ENCODE results near the gene SNX27.

DNA sequence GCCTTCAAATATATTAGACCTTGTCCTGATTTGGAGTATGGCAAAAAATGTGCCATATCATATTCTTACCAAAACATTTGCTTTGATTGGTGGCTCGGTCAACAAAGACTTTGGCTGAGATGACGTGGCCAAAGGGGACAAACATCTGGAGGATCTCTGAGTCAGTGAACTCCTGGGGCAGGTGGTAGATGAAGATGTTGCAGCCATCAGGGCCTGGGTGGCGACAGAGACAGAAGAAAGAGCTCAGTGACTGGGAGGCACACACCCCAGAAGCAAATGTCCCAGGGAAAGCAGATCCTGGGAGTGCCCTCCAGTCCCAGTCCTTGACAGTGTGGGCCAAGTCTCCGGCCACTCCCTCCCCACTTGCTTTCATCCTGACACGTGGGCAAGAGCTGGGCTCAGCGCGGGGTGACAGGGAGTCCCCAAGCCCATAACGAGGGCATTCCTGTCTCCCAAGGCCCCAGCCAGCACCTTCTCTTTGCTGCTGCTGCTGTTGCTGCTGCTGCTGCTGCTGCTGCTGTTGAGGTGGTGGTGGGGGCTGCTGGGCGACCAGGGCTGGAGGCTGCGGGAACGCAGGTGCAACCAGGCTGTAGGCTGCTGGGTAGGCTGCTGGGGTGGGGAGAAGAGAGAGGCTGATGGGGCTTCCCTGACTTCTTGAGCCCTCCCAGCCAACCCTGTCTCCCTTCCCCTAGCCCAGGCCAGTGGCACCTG is 94.1 kb downstream of the SNX27 start:
- TF ChIP-seq, protein P1, sequence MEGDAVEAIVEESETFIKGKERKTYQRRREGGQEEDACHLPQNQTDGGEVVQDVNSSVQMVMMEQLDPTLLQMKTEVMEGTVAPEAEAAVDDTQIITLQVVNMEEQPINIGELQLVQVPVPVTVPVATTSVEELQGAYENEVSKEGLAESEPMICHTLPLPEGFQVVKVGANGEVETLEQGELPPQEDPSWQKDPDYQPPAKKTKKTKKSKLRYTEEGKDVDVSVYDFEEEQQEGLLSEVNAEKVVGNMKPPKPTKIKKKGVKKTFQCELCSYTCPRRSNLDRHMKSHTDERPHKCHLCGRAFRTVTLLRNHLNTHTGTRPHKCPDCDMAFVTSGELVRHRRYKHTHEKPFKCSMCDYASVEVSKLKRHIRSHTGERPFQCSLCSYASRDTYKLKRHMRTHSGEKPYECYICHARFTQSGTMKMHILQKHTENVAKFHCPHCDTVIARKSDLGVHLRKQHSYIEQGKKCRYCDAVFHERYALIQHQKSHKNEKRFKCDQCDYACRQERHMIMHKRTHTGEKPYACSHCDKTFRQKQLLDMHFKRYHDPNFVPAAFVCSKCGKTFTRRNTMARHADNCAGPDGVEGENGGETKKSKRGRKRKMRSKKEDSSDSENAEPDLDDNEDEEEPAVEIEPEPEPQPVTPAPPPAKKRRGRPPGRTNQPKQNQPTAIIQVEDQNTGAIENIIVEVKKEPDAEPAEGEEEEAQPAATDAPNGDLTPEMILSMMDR (IDR thresholded peaks at IDR 0.05; ENCODE audit: low read depth, low read length), result no peak
- TF ChIP-seq POLR2A (IDR thresholded peaks at IDR 0.05; ENCODE audit: extremely low read depth, insufficient read length), result no peak
- TF ChIP-seq, protein P2, sequence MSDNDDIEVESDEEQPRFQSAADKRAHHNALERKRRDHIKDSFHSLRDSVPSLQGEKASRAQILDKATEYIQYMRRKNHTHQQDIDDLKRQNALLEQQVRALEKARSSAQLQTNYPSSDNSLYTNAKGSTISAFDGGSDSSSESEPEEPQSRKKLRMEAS (IDR thresholded peaks at IDR 0.05; ENCODE audit: low read depth, low read length), result no peak

Measured in NB4 (cell line).